Right lobe of liver (tissue), 6 donors: ENCODE measurements around the gene KLRK1. TPM values are rescaled to one million over a fixed set of nuclear protein-coding genes. Genes with fewer than 3 reads are reported as not detected.
"Not testable (repeated sequence)": the region's sequence is repeated elsewhere in the genome, so short reads cannot be mapped to it uniquely, and the experiment has no call there.

ENCODE experiments used
- ATAC-seq, 4 donors: fragments of 200-7000 bp; cut with Tn5 transposase; one replicate each; pipeline ENCODE4 v1.9.1; 2020; ENCODE audit warnings: mild to moderate bottlenecking in 4 of 4, moderate library complexity in 4 of 4
- DNase-seq, 3 donors: peaks; one replicate each; pipeline ENCODE4 v3.0.0-alpha.2; 2020
- H3K27ac ChIP-seq, 3 donors: fragments of 200-600 bp; one replicate each; pipeline ENCODE4 v1.8.0; 2022
- H3K27me3 ChIP-seq, 2 donors: fragments of 200-600 bp; one replicate each; pipeline ENCODE4 v1.8.0; 2022
- H3K36me3 ChIP-seq, 4 donors: fragments of 200-600 bp; sonication (generic) in 1 of 4; one replicate each; pipeline versions ENCODE4 v1.5.1 to v1.8.0; 2017 to 2022; ENCODE audit warnings: control low read depth in 1 of 4
- H3K4me1 ChIP-seq, 4 donors: fragments of 200-600 bp; sonication (generic) in 1 of 4; one replicate each; pipeline versions ENCODE4 v1.5.1 to v1.8.0; 2017 to 2022; ENCODE audit warnings: control low read depth in 1 of 4
- H3K4me3 ChIP-seq, 3 donors: fragments of 200-600 bp; one replicate each; pipeline ENCODE4 v1.8.0; 2022
- H3K9me3 ChIP-seq, 4 donors: fragments of 200-600 bp; sonication (generic) in 1 of 4; one replicate each; pipeline versions ENCODE4 v1.5.1 to v1.8.0; 2017 to 2022; ENCODE audit warnings: control low read depth in 1 of 4
- POLR2A ChIP-seq: fragments of 450-650 bp; IDR thresholded peaks from one replicate; pipeline ENCODE4 v1.6.1; 2017; ENCODE audit warnings: antibody characterized with exemption, mild to moderate bottlenecking
- WGBS: methylation state at CpG from one replicate; pipeline ENCODE4 v1.1.6; 2018; ENCODE audit warnings: low coverage, low lambda C conversion rate; ENCODE audit not compliant: insufficient coverage; ENCODE audit errors: missing lambda C conversion rate; 5-methylcytosine and 5-hydroxymethylcytosine counted together
- intact Hi-C, 2 donors: fragments of 100-400 bp; cut with DNase I; formaldehyde crosslinking; loops; one replicate each; pipeline versions ENCODE4 v1.11.2 to v1.14.1; 2022
- total RNA-seq, 6 experiments: library from RNA; depleted of rRNA in 2 of 6; stranded (reverse); fragments of >200 nt in 2 of 6; fragmentation: NEBNext Ultra II Directional in 3 of 6; extraction: Animal tissue kit (Norgen Biotek cat#: 25700) in 3 of 6; gene quantifications; one replicate each; pipeline versions ENCODE4 v1.1.0 to v1.2.4, GENCODE V29; 2016 to 2023
- TF ChIP-seq, protein P1 (sequence below), 4 donors: fragments of 200-600 bp in 3 of 4; fragments of 450-650 bp in 1 of 4; IDR thresholded peaks; one replicate each; pipeline versions ENCODE4 v1.5.1 to v1.8.0; 2016 to 2022; ENCODE audit warnings: antibody characterized with exemption in 4 of 4, mild to moderate bottlenecking in 2 of 4
- donor health status: DM: no; HTN: yes; CAD: no.
- donor health status: DM: no; HTN: no; CAD: no.
- donor health status: DM: no; HTN: no; CAD: no.
- donor health status: DM: no; HTN: yes; CAD: no.
- donor health status: DM: no; HTN: yes; CAD: no.

KLRK1 gene
- total RNA-seq, 6 experiments from 2014 or later, result 0.24 to 1.5 (median 1.0) TPM

DNA sequence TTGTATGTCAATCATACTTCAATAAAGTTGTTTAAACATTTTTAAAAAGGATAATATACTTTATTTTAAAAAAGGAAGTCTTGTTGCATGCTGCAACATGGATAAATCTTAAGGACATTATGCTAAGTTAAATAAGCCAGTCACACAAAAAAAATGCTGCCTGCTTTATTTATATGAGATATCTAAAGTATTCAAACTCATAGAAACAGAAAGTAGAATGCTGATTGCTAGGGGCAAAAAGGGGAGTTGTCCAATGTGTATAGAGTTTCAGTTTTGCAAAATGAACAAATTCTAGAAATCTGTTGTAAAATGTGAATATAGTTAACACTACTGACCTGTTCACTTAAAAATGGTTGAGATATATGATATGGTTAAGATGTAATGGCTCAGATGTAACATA is 11.0 kb upstream of the KLRK1 start:
- intact Hi-C loops, result no loop called here
- no peaks in the 10 kb centered on the region for H3K4me1 ChIP-seq
- H3K9me3 ChIP-seq, result no peaks in the 10 kb centered on the region
- H3K4me3 ChIP-seq, result no peak overlapping the region
- ATAC-seq, result no peak
- H3K27me3 ChIP-seq, result no peaks in the 10 kb centered on the region
- TF ChIP-seq, protein P1, sequence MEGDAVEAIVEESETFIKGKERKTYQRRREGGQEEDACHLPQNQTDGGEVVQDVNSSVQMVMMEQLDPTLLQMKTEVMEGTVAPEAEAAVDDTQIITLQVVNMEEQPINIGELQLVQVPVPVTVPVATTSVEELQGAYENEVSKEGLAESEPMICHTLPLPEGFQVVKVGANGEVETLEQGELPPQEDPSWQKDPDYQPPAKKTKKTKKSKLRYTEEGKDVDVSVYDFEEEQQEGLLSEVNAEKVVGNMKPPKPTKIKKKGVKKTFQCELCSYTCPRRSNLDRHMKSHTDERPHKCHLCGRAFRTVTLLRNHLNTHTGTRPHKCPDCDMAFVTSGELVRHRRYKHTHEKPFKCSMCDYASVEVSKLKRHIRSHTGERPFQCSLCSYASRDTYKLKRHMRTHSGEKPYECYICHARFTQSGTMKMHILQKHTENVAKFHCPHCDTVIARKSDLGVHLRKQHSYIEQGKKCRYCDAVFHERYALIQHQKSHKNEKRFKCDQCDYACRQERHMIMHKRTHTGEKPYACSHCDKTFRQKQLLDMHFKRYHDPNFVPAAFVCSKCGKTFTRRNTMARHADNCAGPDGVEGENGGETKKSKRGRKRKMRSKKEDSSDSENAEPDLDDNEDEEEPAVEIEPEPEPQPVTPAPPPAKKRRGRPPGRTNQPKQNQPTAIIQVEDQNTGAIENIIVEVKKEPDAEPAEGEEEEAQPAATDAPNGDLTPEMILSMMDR (IDR thresholded peaks at IDR 0.05), result no peak
- no peak for DNase-seq
- H3K27ac ChIP-seq, result no peak overlapping the region
- H3K36me3 ChIP-seq, result no peaks in the 10 kb centered on the region

DNA sequence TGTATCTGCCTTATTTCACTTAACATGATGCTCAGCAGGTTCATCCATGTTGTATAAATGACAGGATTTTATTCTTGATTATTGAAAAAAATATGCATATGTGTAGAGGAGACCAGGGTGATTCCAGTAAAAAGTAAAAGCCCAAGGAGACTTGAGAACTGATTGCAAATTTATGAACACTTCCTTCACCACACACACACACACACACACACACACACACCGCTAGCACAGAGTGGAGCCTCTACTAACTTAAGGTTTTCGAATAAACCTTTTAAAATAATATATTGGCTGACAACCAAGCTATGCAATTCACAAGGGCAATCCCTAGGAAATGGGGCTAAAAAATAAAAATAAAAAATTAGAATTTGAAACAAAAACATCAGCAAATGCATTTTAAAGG is 8.3 kb upstream of the KLRK1 start:
- DNase-seq (no peak), ATAC-seq (no peak)
- 83% methylated on average over 2 of the region's 2 CpGs for WGBS

DNA sequence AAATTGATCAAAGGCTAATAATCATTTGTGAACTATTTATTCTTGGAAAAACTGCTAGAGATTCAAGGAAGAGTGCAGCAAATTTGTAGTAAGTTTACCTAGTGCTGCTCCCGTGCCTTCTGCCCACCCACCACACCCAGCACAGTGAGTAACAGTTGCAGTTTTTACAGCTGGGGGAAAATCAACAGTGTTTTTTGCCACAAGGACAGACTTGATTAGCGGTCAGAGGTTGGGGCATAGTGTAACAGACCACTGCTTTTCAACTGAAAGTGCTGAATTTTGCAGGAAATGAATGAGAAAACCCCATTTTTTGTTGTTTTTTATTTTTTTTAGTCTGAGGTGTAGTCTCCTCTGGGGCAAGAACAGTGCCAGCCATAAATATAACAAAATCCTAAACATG is 7.5 kb upstream of the KLRK1 start:
- intact Hi-C loops, result no loop called here
- no peak overlapping the region for H3K27ac ChIP-seq
- no peaks in the 10 kb centered on the region for H3K4me1 ChIP-seq
- no peaks in the 10 kb centered on the region for H3K36me3 ChIP-seq
- DNase-seq (no peak), ATAC-seq (no peak)
- H3K9me3 ChIP-seq, result no peaks in the 10 kb centered on the region
- TF ChIP-seq POLR2A, result no peak
- TF ChIP-seq, protein P1 (IDR thresholded peaks at IDR 0.05), result no peak
- WGBS, result 58% methylated on average over 2 of the region's 2 CpGs
- no peaks in the 10 kb centered on the region for H3K27me3 ChIP-seq
- H3K4me3 ChIP-seq, result no peak overlapping the region

More for the DNA sequence above, 8.3 kb upstream of the KLRK1 start:
- Histone ChIP-seq H3K27ac (no peak overlapping the region), H3K9me3 (no peaks in the 10 kb centered on the region), H3K4me1 (no peaks in the 10 kb centered on the region), H3K27me3 (no peaks in the 10 kb centered on the region), H3K4me3 (no peak overlapping the region), H3K36me3 (no peaks in the 10 kb centered on the region)
- no peak for TF ChIP-seq POLR2A
- TF ChIP-seq, protein P1 (IDR thresholded peaks at IDR 0.05), result no peak
- intact Hi-C loops, result no loop called here

DNA sequence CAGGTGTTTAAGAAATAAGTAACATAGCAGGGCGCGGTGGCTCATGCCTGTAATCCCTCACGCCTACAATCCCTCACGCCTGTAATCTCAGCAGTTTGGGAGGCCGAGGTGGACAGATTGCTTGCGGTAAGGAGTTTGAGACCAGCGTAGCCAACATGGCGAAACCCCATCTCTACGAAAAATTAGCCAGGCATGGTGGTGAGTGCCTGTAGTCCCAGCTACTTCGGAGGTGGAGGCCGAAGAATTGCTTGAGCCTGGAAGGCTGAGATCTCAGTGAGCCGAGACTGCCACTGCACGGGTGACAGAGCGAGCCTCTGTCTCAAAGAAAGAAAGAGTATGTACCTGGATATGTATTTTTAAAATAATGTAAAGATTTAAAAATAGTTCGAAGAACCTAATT is 6.3 kb upstream of the KLRK1 start:
- ATAC-seq, H3K36me3 ChIP-seq, H3K27me3 ChIP-seq, H3K4me3 ChIP-seq, H3K27ac ChIP-seq, H3K4me1 ChIP-seq, DNase-seq, H3K9me3 ChIP-seq, intact Hi-C loops: not testable (repeated sequence)
- 85% methylated on average over 15 of the region's 15 CpGs for WGBS

DNA sequence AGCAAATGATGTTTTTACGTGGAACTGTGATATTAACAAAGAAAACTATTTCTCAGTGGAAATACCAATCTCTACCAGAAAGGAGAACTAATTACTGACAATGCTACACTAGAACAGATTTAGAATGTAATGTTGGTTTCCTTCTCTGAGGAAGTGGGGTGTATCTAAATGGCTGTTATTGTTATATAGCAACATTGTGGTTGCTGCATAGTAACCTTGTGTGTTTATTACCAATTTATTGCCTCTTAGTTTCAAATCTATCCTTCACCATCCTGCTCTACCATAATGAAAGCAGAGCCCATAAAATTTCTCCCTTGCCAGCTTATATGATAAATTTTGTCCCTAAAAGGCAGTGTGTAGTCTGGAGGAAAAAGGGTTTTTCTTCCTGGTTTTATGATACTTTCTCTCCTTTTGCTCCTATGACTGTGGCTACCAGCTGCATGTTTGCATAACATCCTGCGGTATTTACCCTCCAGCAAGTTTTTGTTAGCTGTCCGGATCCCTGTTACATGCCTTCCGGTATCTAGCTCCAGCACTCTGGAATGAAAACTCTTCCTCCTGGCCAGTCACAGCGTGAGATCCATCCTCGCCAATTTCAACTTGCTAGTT is 5.7 kb upstream of the KLRK1 start:
- ATAC-seq (peak; percentile 68 to 97 (median 80)), DNase-seq (no peak)
- no peaks in the 10 kb centered on the region for H3K4me1 ChIP-seq
- H3K9me3 ChIP-seq, result no peaks in the 10 kb centered on the region
- H3K27ac ChIP-seq, result no peak overlapping the region
- H3K36me3 ChIP-seq, result no peaks in the 10 kb centered on the region
- WGBS, result 16% methylated on average over 6 of the region's 6 CpGs
- H3K27me3 ChIP-seq, result no peaks in the 10 kb centered on the region
- H3K4me3 ChIP-seq, result no peak overlapping the region
- intact Hi-C loops, result no loop called here
- TF ChIP-seq POLR2A, result no peak
- TF ChIP-seq, protein P1 (IDR thresholded peaks at IDR 0.05), result no peak

DNA sequence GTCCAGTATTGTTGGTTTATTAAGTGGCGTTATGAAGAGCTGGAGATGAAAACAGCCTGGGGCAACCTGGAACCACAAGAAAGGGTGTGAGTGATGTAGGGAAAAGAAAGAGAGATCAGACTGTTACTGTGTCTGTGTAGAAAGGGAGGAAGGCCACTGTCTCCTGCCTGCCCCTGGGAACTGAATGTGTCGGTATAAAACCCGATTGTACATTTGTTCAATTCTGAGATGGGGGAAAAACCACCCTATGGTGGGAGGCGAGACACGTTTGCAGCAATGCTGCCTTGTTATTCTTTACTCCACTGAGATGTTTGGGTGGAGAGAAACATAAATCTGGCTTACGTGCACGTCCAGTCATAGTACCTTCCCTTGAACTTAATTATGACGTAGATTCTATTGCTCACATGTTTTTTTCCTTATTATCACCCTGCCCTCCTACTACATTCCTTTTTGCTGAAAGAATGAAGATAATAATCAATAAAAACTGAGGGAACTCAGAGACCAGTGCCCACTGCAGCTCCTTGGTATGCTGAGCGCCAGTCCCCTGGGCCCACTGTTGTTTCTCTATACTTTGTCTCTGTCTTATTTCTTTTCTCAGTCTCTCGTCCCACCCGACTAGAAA is 4.8 kb upstream of the KLRK1 start:
- not testable (repeated sequence) for DNase-seq, ATAC-seq
- WGBS, result 74% methylated on average over 11 of the region's 11 CpGs

More for the DNA sequence above, 4.8 kb upstream of the KLRK1 start:
- H3K9me3 ChIP-seq, H3K4me3 ChIP-seq, H3K4me1 ChIP-seq, H3K36me3 ChIP-seq, intact Hi-C loops, H3K27ac ChIP-seq, H3K27me3 ChIP-seq: not testable (repeated sequence)
